ENCODE measurements around the gene ATG10.

ATG10 gene

GRCh38 chr5:82068723-82069122 is 96.9 kb downstream of the ATG10 start:
- no peak for TF ChIP-seq CTCF (IDR thresholded peaks at IDR 0.05; ENCODE audit: low read depth, low read length)
- no peak overlapping the region for H3K4me3 ChIP-seq (ENCODE audit: low read depth, low read length)

GRCh38 chr5:82072138-82072537 is 100.3 kb downstream of the ATG10 start:
- TF ChIP-seq CTCF (IDR thresholded peaks at IDR 0.05; ENCODE audit: low read depth, low read length) = no peak

GRCh38 chr5:82073179-82073578 is 101.4 kb downstream of the ATG10 start:
- no peak for TF ChIP-seq CTCF (IDR thresholded peaks at IDR 0.05; ENCODE audit: low read depth, low read length)

More at GRCh38 chr5:82072138-82072537, 100.3 kb downstream of the ATG10 start:
- no peak overlapping the region for H3K4me3 ChIP-seq (ENCODE audit: low read depth, low read length)

GRCh38 chr5:82074950-82075349 is 103.1 kb downstream of the ATG10 start:
- no peak overlapping the region for H3K4me3 ChIP-seq (ENCODE audit: low read depth, low read length)
- no peak for TF ChIP-seq CTCF (IDR thresholded peaks at IDR 0.05; ENCODE audit: low read depth, low read length)

More at GRCh38 chr5:82073179-82073578, 101.4 kb downstream of the ATG10 start:
- H3K4me3 ChIP-seq (ENCODE audit: low read depth, low read length) = no peak overlapping the region

- no peak for TF ChIP-seq CTCF (IDR thresholded peaks at IDR 0.05; ENCODE audit: low read depth, low read length)
- H3K4me3 ChIP-seq (ENCODE audit: low read depth, low read length) = no peak overlapping the region
Observed at GRCh38 chr5:82077496-82077895, 105.7 kb downstream of the ATG10 start.

GRCh38 chr5:82091617-82092016 is 119.8 kb downstream of the ATG10 start:
- TF ChIP-seq CTCF (IDR thresholded peaks at IDR 0.05; ENCODE audit: low read depth, low read length) = no peak
- no peak overlapping the region for H3K4me3 ChIP-seq (ENCODE audit: low read depth, low read length)

GRCh38 chr5:82095536-82095935 is 123.7 kb downstream of the ATG10 start:
- TF ChIP-seq CTCF (IDR thresholded peaks at IDR 0.05; ENCODE audit: low read depth, low read length) = no peak
- no peak overlapping the region for H3K4me3 ChIP-seq (ENCODE audit: low read depth, low read length)
